Keratinocyte (primary cell): ENCODE data around the gene STARD4. TPM values are rescaled to one million over a fixed set of nuclear protein-coding genes. Genes with fewer than 3 reads are reported as not detected.

Source experiments
- DNase-seq: peaks from one replicate; pipeline ENCODE4 v3.0.0-alpha.2; 2011; ENCODE audit warnings: low read depth, missing footprints, low spot score
- FAIRE-seq: peaks from 2 replicates; lab custom pipeline; 2011; peaks lifted over from hg19 to GRCh38; lab: Jason Lieb, UNC
- H2AFZ ChIP-seq: 2 replicates; pipeline ENCODE4 v1.6.0; 2012; ENCODE audit warnings: low read length, control low read depth, inconsistent platforms; ENCODE audit not compliant: control insufficient read depth
- H3K27ac ChIP-seq: 2 replicates; pipeline ENCODE4 v1.5.1; 2011; ENCODE audit warnings: low read length; ENCODE audit not compliant: control insufficient read depth, insufficient read depth
- H3K27me3 ChIP-seq: 3 replicates; pipeline ENCODE4 v1.6.0; 2011; ENCODE audit warnings: low read length; ENCODE audit not compliant: control insufficient read depth, insufficient read depth; ENCODE audit errors: extremely low read depth
- H3K36me3 ChIP-seq, 2 experiments: 2 replicates in 1 of 2; 3 replicates in 1 of 2; pipeline ENCODE4 v1.5.1; 2011; ENCODE audit warnings: low read length in 2 of 2, mild to moderate bottlenecking in 1 of 2; ENCODE audit not compliant: control insufficient read depth in 2 of 2, insufficient read depth in 2 of 2; ENCODE audit errors: extremely low read depth in 1 of 2
- H3K4me1 ChIP-seq: 3 replicates; pipeline ENCODE4 v1.5.1; 2011; ENCODE audit warnings: low read length; ENCODE audit not compliant: control insufficient read depth, insufficient read depth; ENCODE audit errors: extremely low read depth
- H3K4me2 ChIP-seq: 3 replicates; pipeline ENCODE4 v1.6.0; 2011; ENCODE audit warnings: low read depth, low read length; ENCODE audit not compliant: control insufficient read depth, insufficient read depth; ENCODE audit errors: extremely low read depth
- H3K4me3 ChIP-seq, 3 experiments: fragments of 200-600 bp in 1 of 3; sonication (generic) in 1 of 3; 2 replicates in 2 of 3; 3 replicates in 1 of 3; pipeline ENCODE4 v1.5.1; 2011 to 2016; ENCODE audit warnings: low read length in 3 of 3, mild to moderate bottlenecking in 3 of 3, control low read depth in 2 of 3, inconsistent platforms in 1 of 3, low read depth in 1 of 3, mixed read lengths in 1 of 3, mixed run types in 1 of 3, moderate library complexity in 1 of 3; ENCODE audit not compliant: control insufficient read depth in 2 of 3, insufficient read depth in 2 of 3; ENCODE audit errors: extremely low read depth in 1 of 3
- H3K79me2 ChIP-seq: 2 replicates; pipeline ENCODE4 v1.6.0; 2012; ENCODE audit warnings: low read length; ENCODE audit not compliant: control insufficient read depth, insufficient read depth
- H3K9ac ChIP-seq: 3 replicates; pipeline ENCODE4 v1.6.0; 2011; ENCODE audit warnings: low read length; ENCODE audit not compliant: control insufficient read depth, insufficient read depth; ENCODE audit errors: extremely low read depth
- H3K9me1 ChIP-seq: 3 replicates; pipeline ENCODE4 v1.6.0; 2011; ENCODE audit warnings: low read length; ENCODE audit not compliant: control insufficient read depth, insufficient read depth; ENCODE audit errors: extremely low read depth
- H3K9me3 ChIP-seq: 2 replicates; pipeline ENCODE4 v1.5.1; 2012; ENCODE audit warnings: low read depth, low read length; ENCODE audit not compliant: control insufficient read depth
- H4K20me1 ChIP-seq: 3 replicates; pipeline ENCODE4 v1.6.0; 2011; ENCODE audit warnings: low read length; ENCODE audit not compliant: control insufficient read depth, insufficient read depth; ENCODE audit errors: extremely low read depth
- CTCF ChIP-seq, 3 experiments: IDR thresholded peaks in 1 of 3; conservative IDR thresholded peaks in 1 of 3; optimal IDR thresholded peaks in 1 of 3; 2 replicates in 2 of 3; 3 replicates in 1 of 3; pipeline versions ENCODE3 to v1.5.1; 2011; ENCODE audit warnings: low read length in 3 of 3, mild to moderate bottlenecking in 3 of 3, moderate library complexity in 2 of 3, control low read depth in 1 of 3, inconsistent platforms in 1 of 3; ENCODE audit not compliant: insufficient read depth in 2 of 3; ENCODE audit errors: extremely low read depth in 1 of 3
- EZH2 ChIP-seq: IDR thresholded peaks from one replicate; pipeline ENCODE4 v1.6.1; 2012; ENCODE audit warnings: inconsistent platforms, mild to moderate bottlenecking, low read length, moderate library complexity
- dilution Hi-C: fragments of 300-500 bp; cut with MboI; formaldehyde crosslinking; loops from one replicate; pipeline ENCODE4 v1.7.0; 2020; ENCODE audit warnings: low sequenced_read_pairs; ENCODE audit not compliant: extremely low pct_ligation_motif_present
- polyA plus RNA-seq, 5 experiments: library from polyadenylated mRNA; depleted of rRNA in 3 of 5; stranded (reverse) in 3 of 5; stranded (forward) in 1 of 5; unstranded in 1 of 5; fragments of >200 nt; gene quantifications; 1 replicate in 1 of 5; 2 replicates in 3 of 5; 3 replicates in 1 of 5; pipeline versions ENCODE4 v1.2.1 to v1.2.3, GENCODE V29; 2011 to 2012; ENCODE audit warnings: missing spikeins in 2 of 5, low read depth in 1 of 5, low replicate concordance in 1 of 5

Gene STARD4
- polyA plus RNA-seq, 1 donor (not counting 4 experiments of a cell fraction or from before 2014, with no cell fraction given): 86.4 TPM

GRCh38 chr5:111551161-111551560 is 38.8 kb upstream of the STARD4 start:
- no peaks in the 10 kb centered on the region for H4K20me1 ChIP-seq
- H3K9me1 ChIP-seq: peaks cover 4% of the 10 kb centered on the region
- TF ChIP-seq CTCF (optimal IDR thresholded peaks at IDR 0.05 in 1 of 3, IDR thresholded peaks at IDR 0.05 in 1 of 3, conservative IDR thresholded peaks at IDR 0.05 in 1 of 3; ENCODE audit: extremely low read depth in 1 of 3, insufficient read depth in 2 of 3, low read length in 3 of 3) (no peak), EZH2 (no peak)
- H2AFZ ChIP-seq: no peak overlapping the region
- no peak overlapping the region for H3K4me3 ChIP-seq
- H3K36me3 ChIP-seq: no peaks in the 10 kb centered on the region
- peaks cover 23% of the 10 kb centered on the region for H3K4me1 ChIP-seq
- no peaks in the 10 kb centered on the region for H3K9me3 ChIP-seq
- H3K27ac ChIP-seq: peak overlapping the region; percentile 77
- peak overlapping the region; percentile 49 for H3K9ac ChIP-seq
- no peaks in the 10 kb centered on the region for H3K27me3 ChIP-seq
- H3K4me2 ChIP-seq: peak overlapping the region; percentile 74
- dilution Hi-C loops: no loop called here
- FAIRE-seq: no peak
- DNase-seq: no peak
- H3K79me2 ChIP-seq: no peaks in the 10 kb centered on the region

- TF ChIP-seq CTCF (optimal IDR thresholded peaks at IDR 0.05 in 1 of 3, IDR thresholded peaks at IDR 0.05 in 1 of 3, conservative IDR thresholded peaks at IDR 0.05 in 1 of 3; ENCODE audit: extremely low read depth in 1 of 3, insufficient read depth in 2 of 3, low read length in 3 of 3) (peak; percentile 56 to 62 (median 59)), EZH2 (no peak)
- no peaks in the 10 kb centered on the region for H3K9me3 ChIP-seq
- H3K4me3 ChIP-seq: no peak overlapping the region
- peaks cover 4% of the 10 kb centered on the region for H3K9me1 ChIP-seq
- peak overlapping the region; percentile 49 for H3K9ac ChIP-seq
- DNase-seq (peak; percentile 96), FAIRE-seq (peak; percentile 98)
- H2AFZ ChIP-seq: no peak overlapping the region
- H3K27ac ChIP-seq: peak overlapping the region; percentile 77
- no peaks in the 10 kb centered on the region for H3K79me2 ChIP-seq
- no peaks in the 10 kb centered on the region for H3K27me3 ChIP-seq
- peaks cover 24% of the 10 kb centered on the region for H3K4me1 ChIP-seq
- no peaks in the 10 kb centered on the region for H3K36me3 ChIP-seq
- peak overlapping the region; percentile 74 for H3K4me2 ChIP-seq
- no peaks in the 10 kb centered on the region for H4K20me1 ChIP-seq
- dilution Hi-C loops: no loop called here
Observed at GRCh38 chr5:111550282-111551020, 38.1 kb upstream of the STARD4 start.
